HFFc6 (cell line): ENCODE results near the gene RIT2. TPM values are rescaled to one million over a fixed set of nuclear protein-coding genes. Genes with fewer than 3 reads are reported as not detected.

Source experiments
- DNase-seq: peaks from one replicate; pipeline ENCODE4 v3.0.0-alpha.2; 2018
- H3K27ac Mint-ChIP-seq: 2 replicates; pipeline ENCODE4 v1.8.0; 2020; ENCODE audit warnings: mild to moderate bottlenecking, mixed read lengths
- H3K27me3 Mint-ChIP-seq: 2 replicates; pipeline ENCODE4 v1.8.0; 2021; ENCODE audit warnings: mild to moderate bottlenecking, moderate library complexity, mixed read lengths; ENCODE audit not compliant: insufficient read depth
- H3K36me3 Mint-ChIP-seq: 2 replicates; pipeline ENCODE4 v1.8.0; 2021; ENCODE audit warnings: low read depth, mixed read lengths
- H3K4me1 Mint-ChIP-seq: 2 replicates; pipeline ENCODE4 v1.8.0; 2020; ENCODE audit warnings: low read depth, mixed read lengths
- H3K4me3 Mint-ChIP-seq: 2 replicates; pipeline ENCODE4 v1.8.0; 2020; ENCODE audit warnings: mild to moderate bottlenecking, moderate library complexity, mixed read lengths
- H3K9me3 Mint-ChIP-seq: 2 replicates; pipeline ENCODE4 v1.8.0; 2020; ENCODE audit warnings: mild to moderate bottlenecking, mixed read lengths
- CTCF ChIP-seq: fragments of 200-600 bp; sonication (generic); IDR thresholded peaks from 2 replicates; pipeline ENCODE4 v1.5.0; 2021; ENCODE audit warnings: antibody characterized with exemption, mild to moderate bottlenecking
- total RNA-seq, 6 experiments: library from RNA; stranded (reverse); fragmentation: NEBNext Ultra II Directional; extraction: Animal tissue kit (Norgen Biotek cat#: 25700); gene quantifications; 2 replicates in 1 of 6; 3 replicates in 5 of 6; pipeline ENCODE4 v1.2.3, GENCODE V29; 2021

Gene RIT2
- total RNA-seq, 6 experiments from 2014 or later = not detected

- no peak for TF ChIP-seq CTCF
- Mint-ChIP-seq H3K36me3 (no peaks in the 10 kb centered on the region; the same call in 1 of the 2 replicates), H3K27me3 (no peaks in the 10 kb centered on the region), H3K9me3 (peaks cover 15% of the 10 kb centered on the region), H3K27ac (no peak overlapping the region), H3K4me3 (no peak overlapping the region), H3K4me1 (no peaks in the 10 kb centered on the region)
- DNase-seq = no peak
Observed at GRCh38 chr18:43158381-43158780, 42.9 kb upstream of the RIT2 start.

- Mint-ChIP-seq H3K4me1 (no peaks in the 10 kb centered on the region), H3K36me3 (no peaks in the 10 kb centered on the region; the same call in 1 of the 2 replicates), H3K9me3 (peaks cover 24% of the 10 kb centered on the region), H3K27me3 (no peaks in the 10 kb centered on the region), H3K4me3 (no peak overlapping the region), H3K27ac (no peak overlapping the region)
- no peak for TF ChIP-seq CTCF
- no peak for DNase-seq
Observed at GRCh38 chr18:43155842-43156241, 40.4 kb upstream of the RIT2 start.

- Mint-ChIP-seq H3K9me3 (peaks cover 37% of the 10 kb centered on the region), H3K27me3 (no peaks in the 10 kb centered on the region), H3K27ac (no peak overlapping the region), H3K4me3 (no peak overlapping the region), H3K4me1 (no peaks in the 10 kb centered on the region), H3K36me3 (peaks cover 5% of the 10 kb centered on the region; the same call in 1 of the 2 replicates)
- no peak for DNase-seq
- no peak for TF ChIP-seq CTCF
Observed at GRCh38 chr18:43148231-43148630, 32.7 kb upstream of the RIT2 start.

GRCh38 chr18:43141208-43141607, 25.7 kb upstream of the RIT2 start:
- H3K27me3 Mint-ChIP-seq = no peaks in the 10 kb centered on the region; the same call in 1 of the 2 replicates
- H3K4me1 Mint-ChIP-seq = no peaks in the 10 kb centered on the region
- TF ChIP-seq CTCF = no peak
- peaks cover 47% of the 10 kb centered on the region for H3K9me3 Mint-ChIP-seq
- no peak for DNase-seq
- no peak overlapping the region for H3K4me3 Mint-ChIP-seq
- H3K27ac Mint-ChIP-seq = no peak overlapping the region
- H3K36me3 Mint-ChIP-seq = peaks cover 3% of the 10 kb centered on the region; the same call in 1 of the 2 replicates

- Mint-ChIP-seq H3K27me3 (no peaks in the 10 kb centered on the region; the same call in 1 of the 2 replicates), H3K4me3 (no peak overlapping the region), H3K4me1 (no peaks in the 10 kb centered on the region), H3K36me3 (no peaks in the 10 kb centered on the region), H3K9me3 (peaks cover 56% of the 10 kb centered on the region), H3K27ac (no peak overlapping the region)
- no peak for DNase-seq
- TF ChIP-seq CTCF = no peak
Observed at GRCh38 chr18:43139288-43139946, 23.9 kb upstream of the RIT2 start.
